GM21390 (cell line): Measurements from ENCODE around the gene PCNX1.
A peak's percentile ranks its signal among the peaks of the same experiment; 100 is the strongest.
"Not testable (repeated sequence)": the region's sequence is repeated elsewhere in the genome, so short reads cannot be mapped to it uniquely, and the experiment has no call there.

Source experiments
- ATAC-seq: cut with Tn5 transposase; IDR thresholded peaks from one replicate; pipeline ENCODE4 v1.9.1; 2021; ENCODE audit not compliant: unreplicated experiment

The PCNX1 gene

DNA sequence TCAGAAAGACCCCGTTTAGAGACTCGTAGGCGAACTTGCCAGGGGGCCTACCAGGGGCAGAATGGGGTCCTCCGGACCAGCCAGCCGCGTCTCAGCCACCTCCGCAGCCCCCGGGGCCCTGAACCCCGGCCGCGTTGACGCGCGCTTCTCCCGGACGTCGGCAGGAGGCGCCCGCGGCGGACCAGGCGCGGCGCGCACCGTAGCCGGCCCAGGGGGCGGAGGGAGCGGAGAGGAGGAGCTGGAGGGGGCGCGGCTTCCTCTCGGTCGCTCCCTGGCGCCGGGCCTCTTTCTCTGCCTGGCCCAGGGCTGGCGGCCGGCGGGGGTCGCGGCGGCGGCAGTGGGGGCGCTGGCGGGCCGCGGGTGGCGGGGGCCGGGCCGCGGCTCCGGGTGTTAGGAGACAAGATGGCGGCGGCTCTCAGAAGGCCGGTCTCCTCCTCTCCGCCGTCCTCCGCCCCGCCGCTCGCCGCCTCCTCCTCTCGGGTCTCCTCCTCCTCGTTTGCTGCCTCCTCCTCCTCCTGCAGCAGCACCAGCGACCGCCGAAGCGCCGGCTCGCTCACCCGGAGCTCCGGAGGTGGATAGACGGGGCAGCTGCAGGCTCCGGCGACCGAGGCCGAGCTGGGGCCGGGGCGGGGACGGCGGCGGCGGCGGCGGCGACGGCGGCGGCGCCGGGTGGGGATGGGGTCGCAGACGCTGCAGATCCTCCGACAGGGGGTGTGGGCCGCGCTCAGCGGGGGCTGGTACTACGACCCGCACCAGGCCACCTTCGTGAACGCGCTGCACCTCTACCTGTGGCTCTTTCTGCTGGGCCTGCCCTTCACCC lies at the start of gene PCNX1:
Gene PCNX1 (plus strand): TSS at position 284 of the 820 bp plus-strand sequence. CDS start 392 bp downstream, at position 676.
- peak; percentile 73 for ATAC-seq

DNA sequence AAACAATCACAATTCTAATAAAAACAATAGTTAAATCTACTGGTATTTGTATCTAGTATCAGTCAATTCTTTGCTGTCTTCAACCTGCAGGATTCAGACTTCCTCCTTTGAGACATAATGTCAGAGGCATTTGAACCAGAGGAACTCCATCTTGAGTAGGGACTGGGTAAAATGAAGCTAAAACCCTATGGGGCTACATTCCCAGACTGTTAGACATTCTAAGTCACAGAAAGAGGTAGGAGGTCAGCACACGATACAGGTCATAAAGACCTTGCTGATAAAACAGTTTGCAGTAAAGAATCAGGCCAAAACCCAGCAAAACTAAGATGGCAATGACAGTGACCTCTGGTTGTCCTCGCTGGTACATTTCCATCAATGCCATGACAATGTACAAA lies 49.8 kb upstream of the PCNX1 start:
- ATAC-seq: no peak

DNA sequence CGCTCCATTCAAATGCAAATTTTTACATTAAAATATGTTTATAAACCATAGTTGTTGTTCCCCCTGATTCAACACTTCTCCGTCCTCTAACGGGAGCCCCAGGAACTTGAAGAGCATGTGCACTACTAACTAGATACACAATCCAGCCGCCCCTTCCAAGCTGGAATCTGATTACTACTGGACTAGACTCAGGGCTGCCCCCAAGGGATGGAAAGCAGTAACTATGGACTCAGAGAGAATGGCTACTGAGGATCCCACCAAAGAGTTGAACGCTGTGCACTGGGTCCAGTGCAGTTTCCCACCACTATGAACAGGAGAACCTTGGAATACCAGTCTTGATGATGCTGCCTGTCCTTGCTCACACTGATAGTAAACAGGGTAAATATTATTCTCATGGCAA lies 48.6 kb upstream of the PCNX1 start:
- ATAC-seq: no peak

DNA sequence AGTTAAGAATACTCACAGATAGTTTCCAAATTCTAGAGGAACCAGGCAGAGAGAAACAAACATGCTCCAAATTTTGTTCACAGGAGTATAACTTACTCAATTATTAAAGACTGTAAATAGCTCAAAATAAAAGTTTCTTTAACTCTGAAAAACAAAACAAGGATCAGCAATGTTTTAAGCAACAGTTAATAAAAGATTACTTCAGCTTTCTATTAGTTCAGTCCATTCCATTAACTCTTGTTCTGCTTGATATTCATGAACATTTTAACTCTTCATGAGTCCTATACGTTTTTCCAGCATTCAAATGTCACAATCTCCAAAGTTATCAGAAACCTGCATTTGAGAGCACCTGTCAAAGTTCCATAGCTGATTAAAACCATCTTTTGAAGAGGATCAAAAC lies 40.3 kb upstream of the PCNX1 start:
- not testable (repeated sequence) for ATAC-seq

DNA sequence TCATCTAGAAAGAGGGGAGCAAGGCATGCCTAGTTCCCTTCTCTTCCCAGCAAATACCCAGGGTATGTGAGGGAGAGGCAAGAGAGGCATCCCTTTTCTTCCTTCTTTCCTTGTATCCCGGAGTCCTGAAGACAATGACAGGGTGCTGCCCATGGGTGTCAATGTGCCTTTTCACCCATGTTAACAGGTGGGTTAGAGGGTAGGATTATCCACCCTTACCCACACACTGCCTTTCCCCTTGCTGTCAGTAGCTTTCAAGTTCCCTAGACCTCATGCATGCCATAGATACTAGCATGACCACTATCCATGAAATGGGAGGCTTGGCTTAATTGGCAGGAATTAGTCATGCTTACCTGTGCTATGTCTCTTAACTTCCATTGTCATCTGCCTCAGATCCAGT lies 36.3 kb upstream of the PCNX1 start:
- ATAC-seq: no peak

DNA sequence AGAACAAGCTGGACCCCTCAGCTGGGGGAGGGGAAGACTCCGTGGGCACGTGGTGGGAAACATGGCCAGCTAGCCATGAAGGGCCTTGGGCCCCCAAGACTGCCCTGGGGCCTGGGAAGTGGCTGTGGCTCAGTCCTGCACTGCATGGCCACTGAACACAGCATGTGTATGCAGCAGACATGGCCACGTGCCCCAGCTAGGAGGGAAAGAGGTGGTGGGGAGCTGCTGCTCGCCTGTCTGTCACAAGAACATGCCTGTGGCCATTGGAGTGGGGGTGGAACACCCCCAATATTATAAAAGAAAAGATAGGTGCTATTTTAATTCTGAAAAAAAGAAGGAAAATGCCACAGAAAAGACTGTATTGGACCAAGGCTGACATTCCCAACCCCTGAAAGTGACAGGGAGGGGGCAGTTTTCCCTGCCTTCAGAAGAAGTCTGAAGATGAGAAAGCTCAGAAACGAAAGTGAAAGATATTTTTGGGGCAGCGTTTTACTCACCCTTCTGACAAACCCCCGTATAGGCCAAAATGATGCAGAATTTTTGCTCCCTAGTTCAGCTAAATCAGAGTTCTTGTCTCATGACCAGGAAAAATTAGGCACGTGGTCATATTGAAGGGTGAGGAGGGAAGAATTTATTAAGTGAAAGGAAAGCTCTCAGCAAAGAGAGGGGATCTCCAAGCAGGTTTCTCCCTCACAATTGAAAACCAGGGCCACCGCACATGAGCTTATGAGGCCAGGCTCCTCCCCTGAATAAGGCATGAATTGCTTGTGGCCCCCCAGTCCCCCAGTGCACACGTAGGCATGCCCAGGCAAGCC lies 35.2 kb upstream of the PCNX1 start:
- ATAC-seq: no peak

DNA sequence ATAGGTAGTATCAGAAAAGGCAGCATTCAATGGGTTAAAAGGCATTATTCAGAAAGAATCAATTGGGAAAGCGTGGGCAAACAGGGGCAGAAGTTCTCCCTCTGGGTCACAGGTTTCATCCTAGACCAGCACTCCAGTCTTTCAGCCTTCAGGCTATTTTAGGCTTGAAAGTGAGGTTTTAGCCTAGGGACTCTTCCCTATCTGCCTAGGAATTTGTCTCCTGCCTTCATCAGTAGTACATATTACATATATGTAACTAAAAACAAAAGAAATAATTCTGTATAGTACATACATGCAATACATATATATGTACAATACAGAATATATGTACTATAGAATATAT lies 34.6 kb upstream of the PCNX1 start:
- ATAC-seq: no peak

DNA sequence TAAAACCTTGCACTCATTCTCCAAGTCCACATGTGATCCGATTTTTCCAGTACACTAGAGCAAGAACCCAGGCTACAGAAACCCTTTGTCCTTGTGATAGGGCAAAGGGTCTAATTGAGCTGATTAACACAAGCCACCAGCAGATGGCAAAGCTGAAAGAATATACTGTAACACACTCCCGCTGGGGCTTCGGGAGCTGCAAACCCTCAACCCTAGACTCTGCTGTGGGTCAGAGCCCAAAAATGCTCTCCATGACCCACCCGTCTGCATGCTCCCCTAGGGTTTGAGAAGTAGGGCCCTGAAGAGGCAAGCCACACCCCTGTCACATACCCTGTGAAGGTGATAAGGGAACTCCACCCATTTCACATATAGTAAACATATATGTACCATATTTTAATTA lies 33.6 kb upstream of the PCNX1 start:
- ATAC-seq: no peak

DNA sequence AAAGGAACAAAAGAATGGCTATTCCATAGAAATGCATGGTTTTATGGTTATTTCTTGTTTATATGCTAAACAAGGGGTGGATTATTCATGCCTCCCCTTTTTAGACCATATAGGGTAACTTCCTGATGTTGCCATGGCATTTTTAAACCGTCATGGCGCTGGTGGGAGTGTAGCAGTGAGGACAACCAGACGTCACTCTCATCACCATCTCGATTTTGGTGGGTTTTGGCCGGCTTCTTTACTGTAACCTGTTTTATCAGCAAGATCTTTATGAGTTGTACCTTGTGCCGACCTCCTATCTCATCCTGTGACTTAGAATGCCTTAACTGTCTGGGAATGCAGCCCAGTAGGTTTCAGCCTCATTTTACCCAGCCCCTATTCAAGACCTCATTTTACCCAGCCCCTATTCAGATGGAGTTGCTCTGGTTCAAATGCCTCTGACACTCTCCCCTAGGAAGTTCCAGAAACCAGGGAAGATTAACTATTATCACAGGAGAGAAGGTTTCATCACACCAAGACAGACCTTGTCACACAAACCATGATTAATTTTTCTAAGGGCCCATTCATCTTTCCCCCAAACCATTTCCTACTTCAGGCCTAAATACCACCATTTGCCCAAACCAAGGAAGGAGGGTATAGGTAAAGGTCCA lies 31.3 kb upstream of the PCNX1 start:
- not testable (repeated sequence) for ATAC-seq

DNA sequence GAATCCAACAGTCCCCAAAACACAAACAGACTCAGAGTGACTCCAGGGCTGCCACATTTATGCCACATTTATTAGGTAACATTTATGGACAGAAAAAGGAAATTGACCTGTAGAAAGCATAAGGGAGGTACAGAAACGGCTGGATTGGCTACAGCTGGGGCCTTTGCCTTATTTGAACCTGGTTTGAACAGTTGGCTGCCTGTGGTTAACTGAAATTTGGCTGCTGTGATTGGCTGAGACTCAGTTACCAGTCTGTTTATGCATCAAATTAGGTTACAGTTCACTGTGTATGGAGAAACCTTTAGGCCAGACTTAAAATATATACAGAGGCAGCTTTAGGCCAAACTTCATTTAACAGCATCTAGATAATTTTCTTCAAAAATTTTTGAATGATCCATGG lies 27.8 kb upstream of the PCNX1 start:
- no peak for ATAC-seq

DNA sequence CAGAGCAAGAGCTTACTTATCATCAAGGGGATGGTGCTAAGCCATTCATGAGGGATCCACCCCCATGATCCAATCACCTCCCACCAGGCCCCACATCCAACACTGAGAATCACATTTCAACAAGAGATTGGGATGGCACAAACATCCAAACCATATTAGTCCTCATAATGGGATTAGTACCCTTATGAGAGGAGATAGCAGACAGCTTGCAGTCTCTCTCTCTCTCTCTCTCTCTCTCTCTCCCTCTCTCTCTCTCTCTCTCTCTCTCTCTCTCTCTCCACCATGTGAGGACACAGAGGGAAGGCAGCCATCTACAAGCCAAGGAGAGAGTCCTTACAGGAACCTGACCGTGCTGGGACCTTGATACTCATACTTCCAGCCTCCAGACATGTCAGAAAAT lies 26.4 kb upstream of the PCNX1 start:
- not testable (repeated sequence) for ATAC-seq

DNA sequence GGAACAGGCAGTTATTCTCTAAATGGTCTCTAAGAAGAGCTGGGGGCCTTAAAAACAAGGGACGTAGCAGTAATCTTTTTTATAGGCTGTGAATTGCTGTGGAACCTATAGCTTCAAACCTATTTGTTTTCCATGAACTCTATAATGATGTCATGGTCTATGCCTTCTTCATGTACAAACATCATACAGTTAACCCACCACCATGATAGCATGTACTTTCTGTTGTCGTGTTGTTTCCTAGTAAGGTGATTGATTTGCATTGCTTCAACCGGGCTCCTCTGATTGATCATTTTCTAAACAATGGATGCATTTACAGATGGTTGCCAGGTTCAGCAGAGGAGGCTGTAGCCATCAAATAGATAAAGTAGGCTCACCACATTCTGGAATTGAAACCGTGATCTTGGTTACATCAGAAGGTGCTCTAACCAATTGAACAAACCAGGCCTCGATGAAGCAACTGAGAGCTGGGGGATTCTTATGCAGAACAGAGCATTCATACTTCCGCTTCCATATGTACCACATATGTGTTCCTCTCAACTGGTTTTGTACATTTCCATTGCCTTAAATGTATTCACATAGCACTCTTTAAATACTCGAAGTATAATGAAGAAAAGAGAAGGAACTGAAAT lies 25.6 kb upstream of the PCNX1 start:
- peak; percentile 52 for ATAC-seq

DNA sequence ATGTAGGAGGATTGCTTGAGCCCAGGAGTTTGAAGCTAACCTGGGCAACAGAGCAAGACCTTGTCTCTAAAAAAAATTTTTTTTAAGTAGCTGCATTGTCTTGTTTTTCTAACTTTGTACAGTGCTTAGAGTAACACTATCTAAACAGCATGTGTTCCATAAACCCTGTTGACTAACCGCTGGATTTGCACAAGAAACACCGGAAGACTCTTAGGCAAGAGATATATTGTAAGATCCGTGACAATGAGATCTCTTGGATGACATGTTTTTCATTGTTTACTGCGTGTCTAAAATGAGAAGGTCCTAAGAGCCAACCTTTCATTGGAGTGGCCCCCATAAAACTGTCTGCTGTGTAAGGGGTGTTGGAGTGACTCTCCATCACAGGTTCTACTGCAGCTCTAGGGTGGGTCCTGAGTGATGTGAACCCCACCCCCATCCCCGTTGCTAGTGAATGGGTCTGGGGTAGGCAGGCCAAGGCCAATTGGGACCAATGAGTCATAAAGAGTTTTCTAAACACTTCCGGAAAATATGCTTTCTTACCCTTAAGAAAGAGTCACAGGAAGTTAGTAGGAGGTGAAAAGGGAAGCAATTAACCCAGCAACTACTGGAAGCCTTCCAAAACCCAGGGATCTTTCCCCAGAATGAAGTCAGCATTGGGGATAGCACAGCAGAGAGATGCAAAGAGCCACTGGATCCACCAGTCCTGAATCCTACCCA lies 24.3 kb upstream of the PCNX1 start:
- ATAC-seq: no peak

DNA sequence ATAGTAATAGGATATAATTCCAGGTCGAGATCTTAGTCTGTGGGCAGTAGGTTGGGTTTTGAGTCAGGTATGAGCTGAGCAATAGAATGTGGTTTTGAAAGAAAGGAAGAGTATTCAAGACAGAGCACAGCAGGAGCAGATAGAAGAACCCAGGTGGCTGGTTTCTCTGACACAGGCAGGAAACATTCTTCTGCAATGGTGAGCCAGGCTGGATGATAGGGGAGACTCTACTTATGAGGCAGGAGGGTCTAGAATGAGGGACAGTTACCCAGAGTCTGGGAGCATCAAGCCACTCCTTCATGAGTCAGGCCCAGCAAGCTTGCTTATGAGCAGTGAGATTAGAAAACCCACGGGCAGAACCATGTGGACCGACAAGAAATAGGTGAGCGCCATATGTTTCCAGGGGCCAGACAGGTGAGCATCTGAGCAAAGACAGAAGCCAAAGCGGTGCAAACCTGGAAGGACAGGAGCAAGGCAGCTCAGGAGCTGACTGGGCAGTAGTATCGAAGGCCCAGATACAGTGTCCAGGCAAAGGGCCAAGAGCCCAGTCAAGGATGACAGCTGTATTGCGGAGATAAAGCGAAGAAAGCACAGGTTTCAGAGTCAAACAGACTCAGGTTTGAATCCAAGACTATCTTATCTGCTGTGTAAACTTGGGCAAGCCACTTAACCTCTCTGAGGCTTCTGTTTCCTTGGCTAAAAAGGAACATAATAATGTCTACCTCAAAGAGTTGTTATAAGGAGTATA lies 22.5 kb upstream of the PCNX1 start:
- ATAC-seq: no peak

DNA sequence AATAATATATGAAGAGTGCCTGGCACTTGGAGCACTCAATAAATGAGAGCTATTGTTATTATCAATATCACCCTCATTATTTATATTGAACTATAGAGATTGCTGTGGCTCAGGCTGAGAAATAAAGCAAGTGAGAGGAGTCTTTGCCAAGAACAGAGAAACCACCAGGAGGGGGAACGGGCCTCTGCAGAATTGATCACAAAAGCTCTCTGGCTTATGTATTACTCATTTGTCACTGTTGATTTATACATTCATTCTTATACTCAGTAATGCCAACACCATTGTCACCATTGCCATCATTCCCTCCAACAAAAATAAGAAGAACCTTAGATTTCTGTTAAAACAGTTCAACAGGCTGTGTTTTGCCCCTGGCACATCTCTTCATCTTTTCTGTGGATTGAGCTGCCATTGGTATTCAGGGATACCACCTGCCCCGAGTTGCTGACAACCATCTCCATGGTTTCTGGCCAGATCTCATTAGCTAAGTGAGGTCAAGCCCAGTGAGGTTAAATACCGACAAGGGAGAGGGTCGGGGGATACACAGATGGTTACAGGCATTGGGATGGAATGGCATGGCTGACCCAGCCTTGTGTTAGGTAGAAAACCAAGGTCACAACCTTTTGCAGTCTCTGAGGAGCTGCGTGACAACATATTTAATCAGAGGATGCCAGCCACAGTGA lies 21.8 kb upstream of the PCNX1 start:
- ATAC-seq: no peak

DNA sequence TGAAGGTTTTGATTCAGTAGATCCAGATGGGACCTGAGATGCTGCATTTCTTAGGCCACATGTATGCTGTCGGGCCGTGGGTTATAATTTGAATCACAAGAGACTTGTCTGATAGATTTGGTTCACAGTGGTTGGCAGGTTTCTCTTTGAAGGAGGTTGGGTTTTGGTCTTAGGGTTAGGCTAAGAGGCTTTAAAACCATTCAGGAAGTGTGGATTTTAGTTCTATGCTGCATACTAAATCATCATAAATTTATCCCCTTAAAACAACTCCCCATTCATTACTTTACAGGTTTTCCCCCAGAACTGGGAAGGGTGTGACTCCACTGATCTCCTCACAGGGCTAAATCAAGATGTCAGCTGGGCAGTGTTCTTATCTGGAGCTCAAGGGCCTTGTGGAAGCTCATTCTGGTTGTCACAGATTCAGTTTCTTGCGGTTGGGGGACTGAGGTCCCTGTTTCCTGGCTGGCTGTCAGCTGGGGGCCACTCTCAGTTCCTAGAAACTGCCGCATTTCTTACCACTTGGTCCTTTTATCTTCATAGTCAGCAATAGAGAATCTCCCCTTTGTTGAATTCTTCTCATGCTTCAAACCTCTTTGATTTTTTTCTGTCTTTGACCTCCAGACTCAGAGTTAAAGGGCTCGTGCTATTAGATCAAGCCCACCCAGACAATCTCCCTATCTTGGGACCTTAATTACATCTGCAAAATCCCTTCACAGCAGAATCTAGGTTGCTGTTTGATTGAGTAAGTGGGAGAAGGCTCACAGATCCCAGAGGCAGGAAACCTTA lies 20.6 kb upstream of the PCNX1 start:
- peak; percentile 41 for ATAC-seq

DNA sequence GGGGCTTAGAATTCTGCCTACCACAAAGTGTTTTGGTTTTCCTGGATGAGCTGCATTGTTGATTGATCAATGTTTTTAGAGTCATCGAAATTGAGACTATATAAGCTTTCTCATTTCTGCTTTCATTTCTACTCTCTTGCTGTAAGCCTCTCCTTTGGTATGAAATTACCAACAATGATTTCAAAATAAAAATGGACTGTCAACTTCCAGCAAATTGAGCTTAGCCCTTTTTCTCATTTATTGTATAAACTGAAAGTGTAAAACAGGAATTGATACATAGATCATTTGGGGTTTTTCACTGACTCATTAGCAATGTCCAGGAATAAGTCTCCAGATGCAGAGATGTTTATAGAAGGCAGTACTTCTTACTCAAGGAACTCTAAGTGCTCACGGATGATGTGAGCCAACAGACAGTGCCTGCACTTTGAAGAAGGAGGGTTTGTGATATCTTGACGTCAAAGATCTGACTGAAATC lies 20.0 kb upstream of the PCNX1 start:
- peak; percentile 49 for ATAC-seq

DNA sequence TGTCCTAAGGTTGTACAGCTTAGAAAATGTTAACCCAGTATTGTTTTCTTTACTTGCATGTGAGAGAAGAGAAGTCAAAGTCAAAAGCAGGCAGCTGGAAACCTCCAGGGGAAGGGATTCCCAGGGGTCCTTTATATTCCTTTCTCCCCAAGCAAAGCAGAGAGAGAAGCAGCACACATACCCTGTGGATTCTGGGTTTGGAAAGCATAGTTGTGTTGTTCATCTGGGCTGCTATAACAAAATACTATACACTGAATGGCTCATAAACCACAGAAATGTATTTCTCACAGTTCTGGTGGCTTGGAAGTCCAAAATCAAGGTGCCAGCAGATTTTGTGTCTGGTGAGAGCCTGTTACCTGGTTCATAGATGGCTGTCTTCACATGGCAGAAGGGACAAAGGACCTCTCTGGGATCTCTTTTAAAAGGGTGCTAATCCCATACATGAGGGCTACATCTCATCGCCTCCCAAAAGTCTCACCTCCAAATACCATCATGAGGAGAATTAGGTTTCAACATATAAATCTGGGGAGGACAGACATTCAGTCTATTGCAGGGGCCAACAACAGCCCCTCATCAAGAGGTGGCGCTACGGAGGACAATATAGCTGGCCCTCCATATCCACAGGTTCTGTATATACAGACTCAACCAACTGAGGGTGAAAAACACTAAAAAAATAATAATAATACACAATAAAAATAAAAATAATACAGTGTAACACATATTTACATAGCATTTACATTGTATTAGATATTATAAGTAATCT lies 19.3 kb upstream of the PCNX1 start:
- ATAC-seq: no peak
